ENCODE results near the gene TMEM52.

TMEM52 gene

GRCh38 chr1:1918901-1919303 lies at the start of gene TMEM52:
Gene TMEM52 (minus strand): TSS chr1:1919279. CDS start chr1:1919265, 14 bp downstream.
- no peak for DNase-seq (ENCODE audit: low read depth in 1 of 2, low spot score in 1 of 2)

- no peak for DNase-seq (ENCODE audit: low read depth in 1 of 2, low spot score in 1 of 2)
Measured at GRCh38 chr1:1967879-1968278, 48.8 kb upstream of the TMEM52 start.

- no peak for DNase-seq (ENCODE audit: low read depth in 1 of 2, low spot score in 1 of 2)
Measured at GRCh38 chr1:1967151-1967550, 48.1 kb upstream of the TMEM52 start.

GRCh38 chr1:1966071-1966740 lies 47.1 kb upstream of the TMEM52 start:
- DNase-seq (ENCODE audit: low read depth in 1 of 2, low spot score in 1 of 2), result no peak

- DNase-seq (ENCODE audit: low read depth in 1 of 2, low spot score in 1 of 2), result no peak
Measured at GRCh38 chr1:1965546-1965945, 46.5 kb upstream of the TMEM52 start.

GRCh38 chr1:1964811-1965210 lies 45.7 kb upstream of the TMEM52 start:
- no peak for DNase-seq (ENCODE audit: low read depth in 1 of 2, low spot score in 1 of 2)

- no peak for DNase-seq (ENCODE audit: low read depth in 1 of 2, low spot score in 1 of 2)
Measured at GRCh38 chr1:1963570-1963969, 44.5 kb upstream of the TMEM52 start.

- DNase-seq (ENCODE audit: low read depth in 1 of 2, low spot score in 1 of 2), result no peak
Measured at GRCh38 chr1:1962752-1963151, 43.7 kb upstream of the TMEM52 start.

GRCh38 chr1:1960480-1961196 lies 41.6 kb upstream of the TMEM52 start:
- no peak for DNase-seq (ENCODE audit: low read depth in 1 of 2, low spot score in 1 of 2)

GRCh38 chr1:1959840-1960479 lies 40.9 kb upstream of the TMEM52 start:
- peak; percentile 26 to 64 for DNase-seq (ENCODE audit: low read depth in 1 of 2, low spot score in 1 of 2)

GRCh38 chr1:1959459-1959839 lies 40.4 kb upstream of the TMEM52 start:
- no peak for DNase-seq (ENCODE audit: low read depth in 1 of 2, low spot score in 1 of 2)

GRCh38 chr1:1958071-1958541 lies 39.0 kb upstream of the TMEM52 start:
- no peak for DNase-seq (ENCODE audit: low read depth in 1 of 2, low spot score in 1 of 2)

- DNase-seq (ENCODE audit: low read depth in 1 of 2, low spot score in 1 of 2), result no peak
Measured at GRCh38 chr1:1957533-1957961, 38.5 kb upstream of the TMEM52 start.

GRCh38 chr1:1956586-1957532 lies 37.8 kb upstream of the TMEM52 start:
- no peak for DNase-seq (ENCODE audit: low read depth in 1 of 2, low spot score in 1 of 2)

- no peak for DNase-seq (ENCODE audit: low read depth in 1 of 2, low spot score in 1 of 2)
Measured at GRCh38 chr1:1956101-1956500, 37.0 kb upstream of the TMEM52 start.

- DNase-seq (ENCODE audit: low read depth in 1 of 2, low spot score in 1 of 2), result no peak
Measured at GRCh38 chr1:1955621-1956094, 36.6 kb upstream of the TMEM52 start.

- DNase-seq (ENCODE audit: low read depth in 1 of 2, low spot score in 1 of 2), result no peak
Measured at GRCh38 chr1:1954831-1955441, 35.9 kb upstream of the TMEM52 start.

GRCh38 chr1:1954015-1954414 lies 34.9 kb upstream of the TMEM52 start:
- DNase-seq (ENCODE audit: low read depth in 1 of 2, low spot score in 1 of 2), result no peak

GRCh38 chr1:1950940-1951339 lies 31.9 kb upstream of the TMEM52 start:
- no peak for DNase-seq (ENCODE audit: low read depth in 1 of 2, low spot score in 1 of 2)

- no peak for DNase-seq (ENCODE audit: low read depth in 1 of 2, low spot score in 1 of 2)
Measured at GRCh38 chr1:1948783-1949182, 29.7 kb upstream of the TMEM52 start.

Data from stimulated activated CD4-positive, alpha-beta T cell treated with anti-CD3 and anti-CD28 coated beads, Interleukin-15, amount 100 ng/mL, for 1 hour (primary cell).